ENCODE data around the gene WDR86. TPM values are rescaled to one million over a fixed set of nuclear protein-coding genes. Genes with fewer than 3 reads are reported as not detected.

Gene WDR86
- total RNA-seq, 1 experiment from 2014 or later = 8.1 TPM

- H3K4me2 ChIP-seq (ENCODE audit: insufficient read depth, insufficient read length, low read length) = no peak overlapping the region
- no peak overlapping the region for H3K4ac ChIP-seq (ENCODE audit: low read depth, low read length)
- no peak overlapping the region for H3K14ac ChIP-seq (ENCODE audit: insufficient read depth, low read length)
- H3K56ac ChIP-seq (ENCODE audit: insufficient read length, low read depth, low read length) = no peak overlapping the region
- H3K18ac ChIP-seq (ENCODE audit: insufficient read length, low read depth, low read length) = no peak overlapping the region
- H3T11ph ChIP-seq (ENCODE audit: low read length) = no peak overlapping the region
- no CpG with 5 or more reads among the region's 15 CpGs for WGBS (ENCODE audit: extremely low coverage, insufficient read length, low lambda C conversion rate)
- Mint-ChIP-seq H3K36me3 (ENCODE audit: insufficient read depth in 1 of 3, low read depth in 3 of 3) (peaks cover 3 to 57% (median 46%) of the 10 kb centered on the region in 3 experiments), H3K27me3 (ENCODE audit: low read depth) (no peaks in the 10 kb centered on the region; the same call in 1 of the 2 replicates), H3K4me1 (peaks cover 21% of the 10 kb centered on the region in 2 experiments), H3K9me3 (no peaks in the 10 kb centered on the region), H3K4me3 (no peak overlapping the region), H3K27ac (no peak overlapping the region)
- H3K9me3 ChIP-seq (ENCODE audit: control insufficient read depth, low read depth, low read length) = no peaks in the 10 kb centered on the region
- TF ChIP-seq CTCF (conservative IDR thresholded peaks at IDR 0.05) = no peak
- H2BK15ac ChIP-seq (ENCODE audit: low read depth, low read length) = no peak overlapping the region
- no peaks in the 10 kb centered on the region for H3K4me1 ChIP-seq (ENCODE audit: insufficient read depth, low read length)
- H3K27ac ChIP-seq (ENCODE audit: insufficient read length, low read depth, low read length) = no peak overlapping the region
- H2AFZ ChIP-seq (ENCODE audit: low read length) = no peak overlapping the region
- no peak overlapping the region for H4K5ac ChIP-seq (ENCODE audit: insufficient read length, low read depth, low read length)
- H3K23ac ChIP-seq (ENCODE audit: insufficient read length, low read depth, low read length) = no peak overlapping the region
- H2AK5ac ChIP-seq (ENCODE audit: insufficient read length, low read length) = no peak overlapping the region
- H3K23me2 ChIP-seq (ENCODE audit: insufficient read length, low read depth, low read length, poor library complexity, severe bottlenecking) = no peaks in the 10 kb centered on the region
- no peaks in the 10 kb centered on the region for H3K79me2 ChIP-seq (ENCODE audit: insufficient read depth, low read length)
- no peak overlapping the region for H3K9ac ChIP-seq (ENCODE audit: extremely low read depth, insufficient read length, low read length)
- DNase-seq = no peak
- no peaks in the 10 kb centered on the region for H3K27me3 ChIP-seq (ENCODE audit: insufficient read depth, low read length)
- no peak overlapping the region for H2BK120ac ChIP-seq (ENCODE audit: low read depth, low read length, poor library complexity, severe bottlenecking)
- no peak overlapping the region for H2BK12ac ChIP-seq (ENCODE audit: insufficient read length, low read depth, low read length)
- no peak overlapping the region for H4K8ac ChIP-seq (replicated peaks; ENCODE audit: insufficient read length, low read depth, low read length)
- no peak overlapping the region for H4K91ac ChIP-seq (ENCODE audit: insufficient read length, low read depth, low read length)
- no peaks in the 10 kb centered on the region for H3K79me1 ChIP-seq (ENCODE audit: insufficient read depth, low read depth, low read length, poor library complexity, severe bottlenecking)
- peaks cover 4% of the 10 kb centered on the region for H4K20me1 ChIP-seq (ENCODE audit: control insufficient read depth, insufficient read depth, insufficient read length)
- no peak overlapping the region for H2BK20ac ChIP-seq (ENCODE audit: low read depth, low read length, poor library complexity, severe bottlenecking)
- no peak overlapping the region for H2BK5ac ChIP-seq (ENCODE audit: insufficient read length, low read length)
Observed at GRCh38 chr7:151374726-151375125, 35.1 kb downstream of the WDR86 start.
